ENCODE measurements around the gene ZNF474.

DNA sequence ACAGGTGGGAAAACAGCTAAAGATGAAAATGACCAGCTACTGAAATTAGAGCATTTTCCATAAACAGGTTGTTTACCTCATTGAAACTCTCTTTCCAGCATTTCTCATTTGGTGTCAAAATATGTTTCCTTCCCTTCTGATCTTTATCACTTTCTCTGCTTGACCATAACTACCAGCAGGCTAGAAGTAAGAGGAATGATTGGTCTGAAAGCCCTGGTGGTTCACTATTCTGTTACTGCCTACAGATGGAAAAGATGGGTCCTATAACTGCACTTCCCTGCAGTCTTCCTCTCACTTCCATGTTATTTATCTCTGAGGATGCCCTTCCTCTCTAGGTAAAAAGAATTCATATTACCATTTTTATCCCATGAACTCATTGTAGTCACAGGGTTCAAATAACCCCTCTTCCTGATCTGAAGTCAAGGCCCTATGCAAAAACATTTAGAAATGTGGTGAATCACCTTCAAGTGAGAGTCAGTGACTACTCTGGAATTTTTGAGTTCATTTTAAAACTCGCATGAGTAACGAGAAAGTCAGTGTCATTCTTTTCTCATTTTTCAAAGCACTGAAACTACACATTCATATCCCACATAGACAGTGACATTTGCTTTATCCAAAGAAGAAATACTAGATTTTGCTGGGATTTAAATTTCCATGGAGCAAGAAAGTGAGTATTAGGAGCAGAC is 51.7 kb downstream of the ZNF474 start:
- no peak for TF ChIP-seq POLR2AphosphoS5 (IDR thresholded peaks at IDR 0.05; ENCODE audit: low read depth)
- TF ChIP-seq, protein P1, sequence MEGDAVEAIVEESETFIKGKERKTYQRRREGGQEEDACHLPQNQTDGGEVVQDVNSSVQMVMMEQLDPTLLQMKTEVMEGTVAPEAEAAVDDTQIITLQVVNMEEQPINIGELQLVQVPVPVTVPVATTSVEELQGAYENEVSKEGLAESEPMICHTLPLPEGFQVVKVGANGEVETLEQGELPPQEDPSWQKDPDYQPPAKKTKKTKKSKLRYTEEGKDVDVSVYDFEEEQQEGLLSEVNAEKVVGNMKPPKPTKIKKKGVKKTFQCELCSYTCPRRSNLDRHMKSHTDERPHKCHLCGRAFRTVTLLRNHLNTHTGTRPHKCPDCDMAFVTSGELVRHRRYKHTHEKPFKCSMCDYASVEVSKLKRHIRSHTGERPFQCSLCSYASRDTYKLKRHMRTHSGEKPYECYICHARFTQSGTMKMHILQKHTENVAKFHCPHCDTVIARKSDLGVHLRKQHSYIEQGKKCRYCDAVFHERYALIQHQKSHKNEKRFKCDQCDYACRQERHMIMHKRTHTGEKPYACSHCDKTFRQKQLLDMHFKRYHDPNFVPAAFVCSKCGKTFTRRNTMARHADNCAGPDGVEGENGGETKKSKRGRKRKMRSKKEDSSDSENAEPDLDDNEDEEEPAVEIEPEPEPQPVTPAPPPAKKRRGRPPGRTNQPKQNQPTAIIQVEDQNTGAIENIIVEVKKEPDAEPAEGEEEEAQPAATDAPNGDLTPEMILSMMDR (IDR thresholded peaks at IDR 0.05; ENCODE audit: insufficient read depth, low read length), result no peak
